Measurements from ENCODE around the gene A1BG.

A1BG gene

DNA sequence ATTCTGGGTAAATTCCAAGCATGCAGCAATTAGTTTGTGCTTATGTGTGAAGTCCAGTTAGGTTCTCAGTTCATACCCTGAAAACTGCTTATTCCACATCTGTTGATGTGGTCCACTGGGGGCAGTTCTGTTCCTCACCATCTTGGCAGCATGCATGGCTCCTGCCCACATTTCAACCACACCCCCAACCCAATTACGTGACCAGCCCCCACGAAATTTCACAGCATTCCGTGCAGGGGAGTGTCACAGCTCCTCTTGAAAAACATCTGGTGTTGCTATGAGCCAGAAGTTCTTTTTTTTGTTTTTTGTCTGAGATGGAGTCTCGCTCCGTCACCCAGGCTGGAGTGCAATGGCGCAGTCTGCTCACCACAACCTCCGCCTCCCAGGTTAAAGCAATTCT, 57.2 kb downstream of the A1BG start:
- no peak for DNase-seq (ENCODE audit: low read depth)
